GM19324 (cell line): ENCODE measurements around the gene CD79A.
"Not testable (repeated sequence)": the region's sequence is repeated elsewhere in the genome, so short reads cannot be mapped to it uniquely, and the experiment has no call there.

Source experiments
- ATAC-seq: cut with Tn5 transposase; IDR thresholded peaks from one replicate; pipeline ENCODE4 v1.9.1; 2021; ENCODE audit warnings: mild to moderate bottlenecking, moderate library complexity; ENCODE audit not compliant: unreplicated experiment, low FRiP score

CD79A gene

DNA sequence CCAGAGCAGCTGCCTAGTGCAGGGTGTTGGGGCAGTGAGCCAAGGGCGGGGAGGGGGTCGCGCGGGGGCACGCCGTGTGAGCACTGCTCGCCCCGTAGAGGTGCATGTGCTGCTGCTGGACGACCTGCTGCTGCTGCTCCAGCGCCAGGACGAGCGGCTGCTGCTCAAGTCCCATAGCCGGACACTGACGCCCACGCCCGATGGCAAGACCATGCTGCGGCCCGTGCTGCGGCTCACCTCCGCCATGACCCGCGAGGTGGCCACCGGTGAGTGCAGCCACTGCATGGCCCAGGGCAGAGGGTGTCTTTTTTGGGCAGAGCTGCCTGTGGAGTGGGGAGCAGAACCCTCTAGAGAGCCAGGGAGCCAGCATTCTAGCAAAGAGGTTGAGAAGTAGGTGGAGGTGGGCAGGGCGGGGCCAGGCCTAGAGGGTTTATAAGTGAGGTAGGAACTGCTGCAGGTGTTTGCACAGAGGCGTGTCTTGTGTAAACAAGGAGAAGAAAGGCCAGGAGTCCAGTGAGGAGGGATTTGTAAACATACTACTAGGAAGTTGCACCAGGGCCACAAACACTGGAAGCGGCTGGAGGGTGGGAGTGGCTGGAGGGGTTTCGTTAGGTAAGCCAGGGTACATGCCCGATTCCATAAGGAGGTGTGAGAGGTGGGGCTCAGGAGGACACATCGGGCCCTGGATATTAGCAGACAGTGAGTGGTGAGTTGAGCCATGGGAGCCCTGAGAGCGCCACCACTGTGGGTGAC, 27.2 kb downstream of the CD79A start:
- ATAC-seq: no peak

DNA sequence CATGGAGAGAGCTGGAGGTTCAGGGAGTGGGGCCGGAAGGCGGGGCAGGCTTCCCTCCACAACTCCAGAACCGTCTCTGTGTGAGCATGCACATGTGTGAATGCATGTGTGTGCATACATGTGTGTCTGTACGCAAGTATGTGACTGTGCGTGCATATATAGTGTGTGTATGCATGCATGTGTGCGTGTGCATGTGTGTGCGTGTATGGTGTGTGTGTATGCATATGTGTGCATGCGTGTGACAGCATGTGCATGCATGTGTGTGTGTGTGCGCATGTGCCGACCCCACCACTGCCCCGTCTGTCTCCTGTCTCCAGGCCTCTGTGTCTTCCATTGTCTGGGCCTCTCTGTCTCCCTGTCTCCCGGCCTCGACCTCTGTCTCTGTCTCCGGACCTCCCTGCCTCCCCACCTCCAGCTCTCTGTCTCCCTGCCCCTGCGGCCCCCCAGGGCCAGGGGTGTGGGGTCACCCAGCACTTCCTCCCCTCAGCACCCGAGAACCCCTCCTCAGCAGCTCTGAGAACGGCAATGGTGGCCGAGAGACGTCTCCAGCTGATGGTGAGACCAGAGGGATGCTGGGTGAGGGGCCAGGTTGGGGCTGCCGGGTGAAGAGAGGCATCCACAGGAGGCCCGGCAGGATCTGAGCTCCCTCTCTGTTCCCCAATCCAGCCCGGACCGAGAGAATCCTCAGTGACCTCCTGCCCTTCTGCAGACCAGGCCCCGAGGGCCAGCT, 28.4 kb downstream of the CD79A start:
- no peak for ATAC-seq

DNA sequence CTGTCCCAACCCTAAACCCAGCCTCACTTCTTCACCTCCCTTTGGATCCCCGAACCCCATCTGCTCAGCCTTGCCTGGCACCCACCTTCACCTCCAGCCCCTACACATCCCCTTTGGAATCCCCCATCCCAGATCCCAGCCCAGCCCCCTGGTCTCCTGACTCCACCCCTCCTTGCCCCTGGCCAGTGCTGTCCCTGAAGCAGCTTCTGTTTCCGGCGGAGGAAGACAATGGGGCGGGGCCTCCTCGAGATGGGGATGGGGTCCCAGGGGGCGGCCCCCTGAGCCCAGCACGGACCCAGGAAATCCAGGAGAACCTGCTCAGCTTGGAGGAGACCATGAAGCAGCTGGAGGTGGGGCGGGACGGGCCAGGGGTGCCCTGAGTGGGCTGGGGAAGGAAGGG, 29.2 kb downstream of the CD79A start:
- no peak for ATAC-seq

GRCh38 chr19:41906916-41907680, 30.0 kb downstream of the CD79A start:
- ATAC-seq: no peak

GRCh38 chr19:41907994-41908615, 31.0 kb downstream of the CD79A start:
- no peak for ATAC-seq

DNA sequence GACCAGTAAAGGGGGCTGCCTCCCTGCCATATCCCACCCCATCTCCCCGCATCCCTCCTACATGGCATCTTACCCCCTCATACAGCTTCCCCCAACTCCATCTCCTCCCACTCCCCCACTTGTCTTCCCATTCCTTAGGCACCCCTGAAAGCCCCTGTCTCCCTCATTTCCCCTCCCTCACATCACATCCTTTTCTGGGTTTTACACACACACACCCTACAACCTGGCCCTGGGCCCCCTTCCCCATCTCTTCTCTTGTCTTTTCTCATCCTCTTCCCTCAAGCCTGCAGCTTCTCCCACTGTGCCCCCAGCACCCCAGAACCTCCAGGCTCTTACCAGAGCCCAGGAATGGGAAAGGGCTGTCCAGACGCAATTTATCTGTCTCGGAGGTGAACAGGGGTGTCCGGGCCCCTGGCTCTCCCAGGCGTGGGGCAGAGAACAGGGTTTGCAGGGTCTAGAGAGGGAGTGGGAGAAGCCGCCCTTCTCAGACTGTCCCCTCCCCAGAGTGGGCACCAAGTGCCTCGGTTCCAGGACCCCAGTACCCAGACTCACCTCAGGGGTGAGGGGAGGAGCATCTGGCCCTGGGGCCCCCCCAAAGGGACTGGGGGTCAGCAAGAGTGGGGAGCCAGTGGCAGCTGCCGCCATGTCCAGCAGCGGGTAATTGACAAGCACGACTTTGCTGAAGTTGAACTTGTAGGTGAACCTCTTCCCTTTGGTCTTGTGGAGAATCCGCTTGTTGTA, 31.8 kb downstream of the CD79A start:
- ATAC-seq: no peak

DNA sequence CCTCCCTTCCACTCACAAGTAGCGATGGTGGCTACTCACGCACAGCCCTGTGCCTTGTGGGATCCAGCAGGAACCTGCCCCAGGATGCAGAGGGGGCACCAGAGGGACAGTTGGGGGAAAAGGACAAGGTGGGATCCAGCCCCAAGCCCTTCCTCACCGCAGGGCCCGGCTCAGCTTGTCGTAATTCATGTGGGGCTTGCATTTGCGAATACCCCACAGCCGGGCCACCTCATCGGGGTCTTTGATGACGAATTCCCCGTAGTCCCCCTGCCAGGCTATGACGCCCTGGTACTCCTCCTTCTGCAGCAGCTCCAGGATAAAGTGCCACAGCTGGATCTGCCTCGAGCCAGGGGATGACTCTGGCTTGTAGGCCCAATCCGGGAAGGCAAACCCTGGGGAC, 32.6 kb downstream of the CD79A start:
- no peak for ATAC-seq

- ATAC-seq: no peak
Measured at GRCh38 chr19:41910240-41910991, 33.3 kb downstream of the CD79A start.

DNA sequence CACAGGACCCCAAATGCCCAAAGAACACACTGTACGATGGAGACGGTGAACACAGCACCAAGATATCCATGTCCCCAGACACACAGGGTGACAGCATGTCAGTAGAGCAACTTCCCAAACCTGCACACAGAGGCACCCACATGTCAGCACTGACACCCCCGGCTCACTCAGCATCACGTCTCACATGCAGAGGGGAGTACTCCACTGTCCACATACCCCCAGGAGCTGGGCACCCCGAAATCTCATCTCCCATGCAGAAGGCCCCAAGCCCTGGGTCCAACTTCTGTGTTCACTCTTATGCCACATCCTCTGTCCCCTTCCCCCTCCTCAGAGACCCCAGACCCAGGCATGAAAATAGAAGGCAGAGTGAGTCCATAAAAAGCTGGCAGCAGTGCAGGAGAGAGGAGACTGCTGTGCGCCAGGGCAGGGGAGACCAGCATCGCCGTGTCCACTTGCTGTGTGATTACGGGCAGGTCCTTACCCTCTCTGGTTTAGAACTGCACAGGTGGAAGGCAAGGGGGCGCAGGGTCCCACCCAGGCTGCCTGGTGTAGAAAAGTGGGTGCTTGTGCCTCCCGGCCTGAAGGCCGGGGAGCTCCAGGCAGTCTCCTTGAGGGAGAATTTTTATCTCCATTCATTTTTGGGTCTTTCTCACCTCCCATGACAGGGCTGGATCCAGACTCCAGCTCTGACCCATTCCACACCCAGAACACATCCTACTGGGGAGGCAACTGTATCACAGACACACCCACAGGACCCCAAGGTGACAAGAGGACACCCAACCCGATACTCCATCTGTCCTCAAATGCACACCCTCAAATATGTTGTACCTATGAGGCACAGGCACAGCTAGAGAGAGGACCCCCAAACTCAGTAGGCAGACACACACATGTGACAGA, 34.2 kb downstream of the CD79A start:
- no peak for ATAC-seq

GRCh38 chr19:41911889-41912731, 35.0 kb downstream of the CD79A start:
- ATAC-seq: no peak

DNA sequence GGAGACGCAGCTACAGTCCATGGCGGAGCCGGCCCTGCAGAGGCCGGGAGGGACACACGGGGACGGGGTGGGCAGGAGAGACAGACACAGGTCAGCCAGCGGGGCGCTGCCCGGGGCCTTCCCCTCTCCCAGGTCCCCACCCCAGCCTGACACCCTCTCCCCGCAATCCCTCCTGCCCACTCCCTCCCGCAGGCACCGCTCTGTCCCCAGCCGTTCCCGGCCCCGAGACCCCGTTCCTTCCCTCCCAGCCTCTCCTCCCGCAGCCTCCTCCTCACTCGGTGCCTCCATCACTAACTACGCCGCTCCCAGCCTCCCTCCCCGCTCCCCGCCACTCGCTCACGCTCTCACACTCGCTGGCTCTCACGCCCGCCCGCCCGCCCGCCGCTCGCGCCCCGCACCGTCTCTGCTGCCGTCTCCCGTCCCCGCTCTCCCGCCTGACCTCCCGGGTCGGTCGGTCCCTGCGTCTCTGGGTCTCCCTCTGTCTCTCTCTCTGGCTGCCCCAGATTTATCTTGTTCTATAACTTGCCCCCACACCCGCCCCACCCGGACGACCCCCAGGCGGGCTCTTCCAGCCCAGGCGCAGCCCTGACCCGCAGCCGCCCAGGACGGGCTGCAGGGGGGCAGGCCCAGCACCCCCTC, 35.9 kb downstream of the CD79A start:
- ATAC-seq: no peak

GRCh38 chr19:41913538-41914423, 36.7 kb downstream of the CD79A start:
- no peak for ATAC-seq

GRCh38 chr19:41914424-41914834, 37.4 kb downstream of the CD79A start:
- not testable (repeated sequence) for ATAC-seq

DNA sequence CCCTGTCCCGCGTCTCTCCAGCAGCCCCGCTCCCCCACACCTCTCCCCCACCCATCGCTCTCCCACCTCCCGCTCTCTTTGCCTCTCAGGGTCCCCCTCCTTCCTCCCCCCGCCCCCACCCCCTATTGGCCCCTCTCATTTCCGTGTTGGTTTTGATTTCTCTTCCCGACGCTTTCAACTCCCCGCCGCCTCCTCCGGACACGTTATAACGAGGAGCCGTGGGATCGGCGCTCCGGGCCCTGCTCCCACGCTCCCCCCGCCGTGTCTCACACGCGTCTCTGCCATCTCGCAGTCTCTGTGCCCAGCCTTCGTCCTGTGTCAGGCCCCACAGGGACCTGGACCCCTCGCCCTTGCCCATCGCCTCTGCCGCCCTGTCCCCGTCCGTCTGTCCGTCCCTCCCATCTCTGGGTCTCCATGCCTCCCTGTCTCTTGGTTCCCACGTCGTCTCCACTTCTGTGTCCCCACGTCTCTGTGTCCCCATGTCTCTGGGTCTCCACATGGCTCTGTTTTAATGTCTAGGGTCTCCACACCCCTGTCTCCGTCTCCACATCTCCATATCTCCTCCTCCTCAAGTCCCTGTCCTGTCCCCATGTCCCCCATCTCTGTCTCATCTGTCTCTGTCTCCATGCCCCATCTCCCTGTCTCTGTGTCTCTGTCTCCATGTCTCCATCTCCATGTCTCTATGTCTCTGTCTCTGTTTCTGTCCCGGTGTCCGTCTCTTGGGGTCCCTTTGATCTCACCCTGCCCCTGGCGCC, 38.1 kb downstream of the CD79A start:
- ATAC-seq: no peak

GRCh38 chr19:41915776-41916414, 38.8 kb downstream of the CD79A start:
- ATAC-seq: no peak
